Fibroblast of peridontal ligament (primary cell): ENCODE results near the gene FANCG.
A peak's percentile ranks its signal among the peaks of the same experiment; 100 is the strongest.

Source experiments
- DNase-seq: peaks from one replicate; pipeline ENCODE4 v3.0.0-alpha.2; 2010; ENCODE audit errors: extremely low read depth

Gene FANCG

GRCh38 chr9:35103660-35104191 is 24.0 kb upstream of the FANCG start:
- DNase-seq = no peak

GRCh38 chr9:35102769-35103659 is 23.3 kb upstream of the FANCG start, which contains the start of gene STOML2:
STOML2 (minus strand) TSS chr9:35103131; CDS start chr9:35103094, 37 bp downstream.
- peak; percentile 95 for DNase-seq

- no peak for DNase-seq
These were observed 22.7 kb upstream of the FANCG start for GRCh38 chr9:35102465-35102768.

GRCh38 chr9:35097573-35097972 is 17.8 kb upstream of the FANCG start:
- DNase-seq = no peak

GRCh38 chr9:35096035-35096849 is 16.5 kb upstream of the FANCG start, which contains the start of gene PIGO:
PIGO (minus strand) TSS chr9:35096591; CDS start chr9:35095565, 1,026 bp downstream.
- DNase-seq = peak; percentile 71

GRCh38 chr9:35091536-35091935 is 11.8 kb upstream of the FANCG start:
- DNase-seq = no peak

GRCh38 chr9:35089434-35089833 is 9.7 kb upstream of the FANCG start:
- no peak for DNase-seq

GRCh38 chr9:35085078-35085477 is 5.3 kb upstream of the FANCG start:
- DNase-seq = no peak

GRCh38 chr9:35079041-35079425 is 709 bp downstream of the FANCG start:
- DNase-seq = no peak

- DNase-seq = no peak
These were observed 1.7 kb downstream of the FANCG start for GRCh38 chr9:35078066-35078465.

- no peak for DNase-seq
These were observed 2.9 kb downstream of the FANCG start for GRCh38 chr9:35076848-35077247.

GRCh38 chr9:35075358-35075757 is 4.4 kb downstream of the FANCG start:
- no peak for DNase-seq

- no peak for DNase-seq
These were observed 5.0 kb downstream of the FANCG start for GRCh38 chr9:35074791-35075190.

- DNase-seq = no peak
These were observed 5.6 kb downstream of the FANCG start for GRCh38 chr9:35074141-35074540.

GRCh38 chr9:35073279-35073612 is 6.5 kb downstream of the FANCG start:
- DNase-seq = no peak

GRCh38 chr9:35072461-35073278 is 7.1 kb downstream of the FANCG start, which contains the start of gene VCP:
VCP (minus strand) TSS chr9:35072625; CDS start chr9:35072353, 272 bp downstream.
- DNase-seq = peak; percentile 100

- DNase-seq = peak; percentile 81
These were observed 7.8 kb downstream of the FANCG start for GRCh38 chr9:35071814-35072460.

GRCh38 chr9:35070823-35071813 is 8.6 kb downstream of the FANCG start:
- DNase-seq = peak; percentile 18

GRCh38 chr9:35069020-35069419 is 10.7 kb downstream of the FANCG start:
- DNase-seq = no peak

- no peak for DNase-seq
These were observed 12.7 kb downstream of the FANCG start for GRCh38 chr9:35067056-35067455.
